ENCODE measurements around the gene ACYP2.
"Not testable (repeated sequence)": the region's sequence is repeated elsewhere in the genome, so short reads cannot be mapped to it uniquely, and the experiment has no call there.

Gene ACYP2

DNA sequence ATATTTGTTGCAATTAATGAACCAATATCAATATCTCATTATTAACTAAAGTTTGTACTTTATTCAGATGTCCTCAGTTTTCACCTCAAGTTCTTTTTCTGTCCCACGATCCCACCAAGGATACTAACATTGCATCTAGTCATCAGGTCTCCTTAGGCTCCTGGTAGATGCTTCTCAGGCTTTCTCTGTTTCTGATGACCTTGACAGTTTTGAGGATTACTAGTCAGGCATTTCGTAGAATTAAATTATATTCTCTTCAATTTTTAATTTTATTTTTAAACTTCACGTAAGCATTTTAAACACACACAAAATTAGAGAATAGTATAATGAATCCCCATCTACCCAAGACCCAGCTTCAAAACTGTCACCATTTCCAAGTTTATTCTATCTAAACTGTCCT lies 5.6 kb upstream of the ACYP2 start:
- Mint-ChIP-seq H3K9me3 (ENCODE audit: low read depth) (no peaks in the 10 kb centered on the region), H3K27ac (no peak overlapping the region), H3K36me3 (peaks cover under 1% of the 10 kb centered on the region), H3K4me1 (ENCODE audit: low read depth) (peaks cover 8% of the 10 kb centered on the region), H3K27me3 (no peaks in the 10 kb centered on the region), H3K4me3 (no peak overlapping the region)

DNA sequence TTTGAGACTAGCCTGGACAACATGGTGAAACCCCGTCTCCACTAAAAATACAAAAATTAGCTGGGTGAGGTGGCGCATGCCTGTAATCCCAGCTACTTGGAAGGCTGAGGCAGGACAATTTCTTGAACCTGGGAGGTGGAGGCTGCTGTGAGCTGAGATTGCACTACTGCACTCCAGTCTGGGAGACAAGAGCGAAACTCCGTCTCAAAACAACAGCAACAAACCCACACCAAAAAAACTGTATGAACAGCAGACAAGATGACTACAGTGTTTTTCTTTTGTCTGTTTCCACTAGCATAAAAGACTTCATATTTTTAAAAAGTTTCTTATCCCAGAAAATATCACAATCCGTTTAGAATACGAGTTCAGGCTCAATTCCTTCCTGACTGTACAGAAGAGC lies 936 bp upstream of the ACYP2 start:
- Mint-ChIP-seq H3K4me1 (ENCODE audit: low read depth) (peaks cover 19% of the 10 kb centered on the region), H3K4me3 (peak overlapping the region; percentile 95), H3K27ac (peak overlapping the region; percentile 99), H3K36me3 (peaks cover 15% of the 10 kb centered on the region)
- H3K27me3 Mint-ChIP-seq; H3K9me3 Mint-ChIP-seq (ENCODE audit: low read depth): not testable (repeated sequence)

- Mint-ChIP-seq H3K4me1 (ENCODE audit: low read depth) (peaks cover 19% of the 10 kb centered on the region), H3K27me3 (no peaks in the 10 kb centered on the region), H3K27ac (peak overlapping the region; percentile 99), H3K36me3 (peaks cover 17% of the 10 kb centered on the region), H3K9me3 (ENCODE audit: low read depth) (no peaks in the 10 kb centered on the region), H3K4me3 (peak overlapping the region; percentile 95)
These were observed 505 bp upstream of the ACYP2 start for GRCh38 chr2:54114936-54115283.

DNA sequence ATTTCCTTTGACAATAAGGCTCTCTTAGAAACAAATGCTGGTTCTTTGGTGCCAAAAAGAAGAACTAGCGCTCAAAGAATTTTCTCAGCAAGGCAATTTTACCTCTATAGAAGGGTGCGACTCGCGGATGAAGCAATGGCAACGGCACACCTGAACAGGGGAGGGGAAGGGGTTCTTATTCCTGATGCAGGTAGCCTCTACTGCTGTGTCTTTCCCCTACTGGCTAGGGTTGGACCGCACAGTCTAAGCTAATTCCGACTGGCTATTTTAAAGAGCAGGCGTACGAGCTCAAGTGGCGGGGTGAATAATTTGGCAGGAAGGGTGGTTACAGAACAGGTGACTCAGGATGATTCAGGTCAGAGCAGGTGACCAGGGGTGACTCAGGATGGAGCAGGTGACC lies 1.2 kb downstream of the ACYP2 start:
- H3K9me3 Mint-ChIP-seq (ENCODE audit: low read depth); H3K27me3 Mint-ChIP-seq: not testable (repeated sequence)
- Mint-ChIP-seq H3K4me3 (peak overlapping the region; percentile 95), H3K36me3 (peaks cover 25% of the 10 kb centered on the region), H3K4me1 (ENCODE audit: low read depth) (peaks cover 19% of the 10 kb centered on the region), H3K27ac (peak overlapping the region; percentile 10)

- Mint-ChIP-seq H3K4me3 (no peak overlapping the region), H3K9me3 (ENCODE audit: low read depth) (no peaks in the 10 kb centered on the region), H3K36me3 (peaks cover 25% of the 10 kb centered on the region), H3K4me1 (ENCODE audit: low read depth) (peaks cover 5% of the 10 kb centered on the region), H3K27ac (no peak overlapping the region), H3K27me3 (no peaks in the 10 kb centered on the region)
These were observed 5.5 kb downstream of the ACYP2 start for GRCh38 chr2:54120950-54121349.

- H3K27ac Mint-ChIP-seq = no peak overlapping the region
- peaks cover 21% of the 10 kb centered on the region for H3K36me3 Mint-ChIP-seq
- no peak overlapping the region for H3K4me3 Mint-ChIP-seq
- H3K27me3 Mint-ChIP-seq = no peaks in the 10 kb centered on the region
- no peaks in the 10 kb centered on the region for H3K4me1 Mint-ChIP-seq (ENCODE audit: low read depth)
- H3K9me3 Mint-ChIP-seq (ENCODE audit: low read depth) = no peaks in the 10 kb centered on the region
These were observed 6.9 kb downstream of the ACYP2 start for GRCh38 chr2:54122171-54122935.

- no peaks in the 10 kb centered on the region for H3K4me1 Mint-ChIP-seq (ENCODE audit: low read depth)
- H3K27ac Mint-ChIP-seq = no peak overlapping the region
- no peaks in the 10 kb centered on the region for H3K9me3 Mint-ChIP-seq (ENCODE audit: low read depth)
- no peak overlapping the region for H3K4me3 Mint-ChIP-seq
- H3K36me3 Mint-ChIP-seq = peaks cover 21% of the 10 kb centered on the region
- no peaks in the 10 kb centered on the region for H3K27me3 Mint-ChIP-seq
These were observed 7.5 kb downstream of the ACYP2 start for GRCh38 chr2:54122939-54123338.

DNA sequence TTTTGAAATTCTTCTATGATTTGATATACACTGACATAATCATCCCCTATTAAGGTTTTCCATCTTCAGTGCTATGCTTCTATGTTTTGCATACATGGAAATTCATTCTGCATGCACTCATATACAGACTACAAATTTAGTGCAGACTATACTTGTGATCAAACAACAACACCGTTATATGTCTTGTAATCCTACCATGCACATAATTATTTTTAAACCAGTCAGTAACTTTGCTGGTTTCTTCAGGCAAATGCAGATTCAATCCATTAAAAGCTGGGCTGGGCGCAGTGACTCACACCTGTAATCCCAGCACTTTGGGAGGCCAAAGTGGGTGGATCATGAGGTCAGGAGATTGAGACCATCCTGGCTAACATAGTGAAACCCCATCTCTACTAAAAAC lies 11.8 kb downstream of the ACYP2 start:
- H3K4me1 Mint-ChIP-seq (ENCODE audit: low read depth); H3K4me3 Mint-ChIP-seq; H3K9me3 Mint-ChIP-seq (ENCODE audit: low read depth); H3K27me3 Mint-ChIP-seq; H3K27ac Mint-ChIP-seq: not testable (repeated sequence)
- peaks cover 15% of the 10 kb centered on the region for H3K36me3 Mint-ChIP-seq

GRCh38 chr2:54133056-54133455 lies 17.6 kb downstream of the ACYP2 start:
- H3K4me1 Mint-ChIP-seq (ENCODE audit: low read depth) = no peaks in the 10 kb centered on the region
- no peaks in the 10 kb centered on the region for H3K9me3 Mint-ChIP-seq (ENCODE audit: low read depth)
- H3K36me3 Mint-ChIP-seq = peaks cover 24% of the 10 kb centered on the region
- no peak overlapping the region for H3K4me3 Mint-ChIP-seq
- no peaks in the 10 kb centered on the region for H3K27me3 Mint-ChIP-seq
- H3K27ac Mint-ChIP-seq = no peak overlapping the region

- no peaks in the 10 kb centered on the region for H3K4me1 Mint-ChIP-seq (ENCODE audit: low read depth)
- H3K36me3 Mint-ChIP-seq = peaks cover 17% of the 10 kb centered on the region
- no peak overlapping the region for H3K27ac Mint-ChIP-seq
- no peaks in the 10 kb centered on the region for H3K27me3 Mint-ChIP-seq
- H3K4me3 Mint-ChIP-seq = no peak overlapping the region
- no peaks in the 10 kb centered on the region for H3K9me3 Mint-ChIP-seq (ENCODE audit: low read depth)
These were observed 23.8 kb downstream of the ACYP2 start for GRCh38 chr2:54139210-54139609.

GRCh38 chr2:54143780-54144179 lies 28.4 kb downstream of the ACYP2 start:
- Mint-ChIP-seq H3K27me3 (no peaks in the 10 kb centered on the region), H3K4me3 (no peak overlapping the region), H3K36me3 (peaks cover 26% of the 10 kb centered on the region), H3K9me3 (ENCODE audit: low read depth) (no peaks in the 10 kb centered on the region), H3K27ac (no peak overlapping the region), H3K4me1 (ENCODE audit: low read depth) (no peaks in the 10 kb centered on the region)

GRCh38 chr2:54148391-54148790 lies 33.0 kb downstream of the ACYP2 start:
- Mint-ChIP-seq H3K27ac (no peak overlapping the region), H3K9me3 (ENCODE audit: low read depth) (no peaks in the 10 kb centered on the region), H3K36me3 (peaks cover 28% of the 10 kb centered on the region), H3K4me1 (ENCODE audit: low read depth) (no peaks in the 10 kb centered on the region), H3K27me3 (no peaks in the 10 kb centered on the region), H3K4me3 (no peak overlapping the region)

DNA sequence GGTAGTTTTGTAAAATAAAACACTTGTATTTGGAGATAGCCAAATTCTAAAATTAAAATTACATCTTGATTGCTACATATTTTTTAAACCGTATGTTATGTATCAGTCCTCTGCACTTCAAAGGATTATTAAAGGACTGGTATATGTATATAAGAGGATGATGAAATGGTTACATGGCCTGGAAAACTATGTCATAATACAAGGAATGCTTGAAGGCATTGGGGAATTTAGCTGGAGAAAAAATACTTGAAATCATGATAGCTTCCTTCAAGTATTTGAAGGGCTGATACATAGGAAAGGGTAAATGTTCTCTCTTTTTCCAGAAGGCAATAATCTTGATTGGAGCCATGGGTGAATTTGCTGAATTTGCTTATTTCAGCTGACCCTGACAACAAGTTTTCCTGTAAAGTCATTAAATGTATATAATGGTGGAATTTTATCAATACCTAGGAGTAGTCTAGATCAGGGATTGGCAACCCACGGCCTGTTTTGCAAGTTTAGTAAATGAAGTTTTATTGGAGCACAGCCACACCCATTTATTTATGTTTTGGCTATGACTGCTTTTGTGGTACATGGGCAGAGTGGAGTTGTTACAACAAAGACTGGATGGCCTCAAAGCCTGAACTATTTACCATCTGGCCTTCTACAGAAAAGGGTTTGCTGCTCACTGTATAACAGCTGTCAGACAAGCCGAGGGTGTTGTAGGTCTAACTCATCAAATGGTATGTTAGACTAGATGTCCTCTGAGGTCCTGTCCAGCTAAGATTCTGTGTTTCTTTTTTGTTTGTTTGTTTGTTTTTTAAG lies 34.4 kb downstream of the ACYP2 start:
- H3K36me3 Mint-ChIP-seq = peaks cover 31% of the 10 kb centered on the region
- no peaks in the 10 kb centered on the region for H3K4me1 Mint-ChIP-seq (ENCODE audit: low read depth)
- no peak overlapping the region for H3K4me3 Mint-ChIP-seq
- H3K27me3 Mint-ChIP-seq = no peaks in the 10 kb centered on the region
- H3K27ac Mint-ChIP-seq = no peak overlapping the region
- peaks cover 1% of the 10 kb centered on the region for H3K9me3 Mint-ChIP-seq (ENCODE audit: low read depth)

DNA sequence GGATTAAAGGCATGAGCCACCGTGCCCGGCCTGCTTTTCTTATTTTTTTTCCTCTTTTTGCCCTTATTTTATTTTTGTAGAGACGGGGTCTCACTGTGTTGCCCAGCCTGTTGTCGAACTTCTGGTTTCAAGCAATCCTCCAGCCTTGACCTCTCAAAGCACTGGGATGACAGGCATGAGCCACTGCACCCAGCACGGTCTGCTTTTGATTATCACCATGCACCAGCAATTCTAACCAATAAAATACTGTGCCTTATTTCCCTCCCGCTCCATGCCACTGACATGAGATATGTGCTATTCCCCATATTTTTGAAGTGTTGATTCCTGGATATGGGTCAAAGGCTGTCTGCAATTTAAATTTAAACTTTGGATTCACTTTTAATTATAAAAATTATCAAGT lies 42.9 kb downstream of the ACYP2 start:
- Mint-ChIP-seq H3K27ac (no peak overlapping the region), H3K4me3 (no peak overlapping the region), H3K27me3 (no peaks in the 10 kb centered on the region), H3K9me3 (ENCODE audit: low read depth) (peaks cover 10% of the 10 kb centered on the region), H3K4me1 (ENCODE audit: low read depth) (no peaks in the 10 kb centered on the region), H3K36me3 (peaks cover 35% of the 10 kb centered on the region)

- Mint-ChIP-seq H3K9me3 (ENCODE audit: low read depth) (no peaks in the 10 kb centered on the region), H3K36me3 (peaks cover 26% of the 10 kb centered on the region), H3K27ac (no peak overlapping the region)
These were observed 46.4 kb downstream of the ACYP2 start for GRCh38 chr2:54161660-54162424.

More at GRCh38 chr2:54161660-54162424, 46.4 kb downstream of the ACYP2 start:
- no peak overlapping the region for H3K4me3 Mint-ChIP-seq
- no peaks in the 10 kb centered on the region for H3K27me3 Mint-ChIP-seq
- no peaks in the 10 kb centered on the region for H3K4me1 Mint-ChIP-seq (ENCODE audit: low read depth)
